WTC11 (cell line): ENCODE measurements around the gene DERA. TPM values are rescaled to one million over a fixed set of nuclear protein-coding genes. Genes with fewer than 3 reads are reported as not detected.
A peak's percentile ranks its signal among the peaks of the same experiment; 100 is the strongest.

ENCODE experiments used
- ATAC-seq: fragments of 200-7000 bp; cut with Tn5 transposase; 2 replicates; pipeline ENCODE4 v1.10.0; 2021; ENCODE audit warnings: mild to moderate bottlenecking, moderate library complexity
- CTCF ChIA-PET: fragments of 300-600 bp; sonication (Branson Sonifier 250); formaldehyde crosslinking; loops from one replicate; lab custom pipeline; 2021; ENCODE audit warnings: antibody characterized with exemption; lab: Charles Lee
- POLR2A ChIA-PET: fragments of 350-600 bp; sonication (Branson Sonifier 250); formaldehyde crosslinking; loops from one replicate; lab custom pipeline; 2021; ENCODE audit warnings: antibody characterized with exemption; lab: Charles Lee
- DNase-seq: peaks from one replicate; pipeline ENCODE4 v3.0.0; 2021; ENCODE audit warnings: low spot score
- H3K27ac Mint-ChIP-seq: 2 replicates; pipeline ENCODE4 v1.8.0; 2021; ENCODE audit warnings: mixed read lengths
- H3K27me3 Mint-ChIP-seq: 2 replicates; pipeline ENCODE4 v1.8.0; 2021; ENCODE audit warnings: low read depth, mild to moderate bottlenecking, moderate library complexity, mixed read lengths
- H3K36me3 Mint-ChIP-seq: 2 replicates; pipeline ENCODE4 v1.8.0; 2021; ENCODE audit warnings: mixed read lengths
- H3K4me1 Mint-ChIP-seq: 2 replicates; pipeline ENCODE4 v1.8.0; 2022; ENCODE audit warnings: mixed read lengths
- H3K4me3 Mint-ChIP-seq: 2 replicates; pipeline ENCODE4 v1.8.0; 2021; ENCODE audit warnings: mild to moderate bottlenecking, moderate library complexity, mixed read lengths
- H3K9me3 Mint-ChIP-seq: 2 replicates; pipeline ENCODE4 v1.8.0; 2021; ENCODE audit warnings: mixed read lengths
- ESRRA ChIP-seq: sonication (generic); formaldehyde crosslinking; IDR thresholded peaks from 2 replicates; pipeline ENCODE4 v1.8.1; 2022; ENCODE audit warnings: mild to moderate bottlenecking, missing genetic modification reagents, borderline replicate concordance
- GTF2I ChIP-seq: fragments of 250-450 bp; sonication (Bioruptor Pico); conservative IDR thresholded peaks from 2 replicates; pipeline ENCODE4 v1.4.0; 2021; ENCODE audit warnings: mild to moderate bottlenecking
- OVOL2 ChIP-seq: fragments of 250-450 bp; sonication (Bioruptor Pico); IDR thresholded peaks from 2 replicates; pipeline ENCODE4 v1.9.0; 2021; ENCODE audit warnings: mild to moderate bottlenecking, borderline replicate concordance
- TCF7 ChIP-seq: sonication (generic); formaldehyde crosslinking; IDR thresholded peaks from 2 replicates; pipeline ENCODE4 v1.8.0; 2022; ENCODE audit warnings: mild to moderate bottlenecking, low read depth, missing genetic modification reagents, moderate library complexity
- TP53 ChIP-seq: sonication (generic); formaldehyde crosslinking; IDR thresholded peaks from 2 replicates; pipeline ENCODE4 v1.8.1; 2023; ENCODE audit warnings: mild to moderate bottlenecking, missing genetic modification reagents
- ZNF317 ChIP-seq: sonication (generic); formaldehyde crosslinking; IDR thresholded peaks from 2 replicates; pipeline ENCODE4 v1.8.1; 2023; ENCODE audit warnings: low read depth, mild to moderate bottlenecking, moderate library complexity, missing genetic modification reagents, borderline replicate concordance
- ZNF396 ChIP-seq: fragments of 250-450 bp; sonication (Bioruptor Pico); IDR thresholded peaks from 2 replicates; pipeline ENCODE4 v1.8.0; 2021; ENCODE audit warnings: mild to moderate bottlenecking, moderate library complexity, borderline replicate concordance
- ZNF416 ChIP-seq: fragments of 250-450 bp; sonication (Bioruptor Pico); IDR thresholded peaks from 2 replicates; pipeline ENCODE4 v1.9.0; 2021; ENCODE audit warnings: mild to moderate bottlenecking, inconsistent platforms
- ZNF671 ChIP-seq: fragments of 250-450 bp; sonication (Bioruptor Pico); IDR thresholded peaks from 2 replicates; pipeline ENCODE4 v1.8.0; 2021; ENCODE audit warnings: mild to moderate bottlenecking
- total RNA-seq: library from RNA; stranded (reverse); gene quantifications from 3 replicates; pipeline ENCODE4 v1.2.3, GENCODE V29; 2021
- TF ChIP-seq, protein P1 (sequence below): sonication (generic); formaldehyde crosslinking; IDR thresholded peaks from 2 replicates; pipeline ENCODE4 v1.8.1; 2023; ENCODE audit warnings: mild to moderate bottlenecking, moderate library complexity, missing genetic modification reagents
- TF ChIP-seq, protein P2 (sequence below): fragments of 250-450 bp; sonication (Bioruptor Pico); IDR thresholded peaks from 2 replicates; pipeline ENCODE4 v2.1.2; 2022; ENCODE audit warnings: mild to moderate bottlenecking, moderate library complexity
- TF ChIP-seq, protein P3 (sequence below): sonication (generic); formaldehyde crosslinking; IDR thresholded peaks from 2 replicates; pipeline ENCODE4 v1.8.0; 2022; ENCODE audit warnings: missing genetic modification reagents

Gene DERA
- total RNA-seq, 1 experiment from 2014 or later = 22.4 TPM

DNA sequence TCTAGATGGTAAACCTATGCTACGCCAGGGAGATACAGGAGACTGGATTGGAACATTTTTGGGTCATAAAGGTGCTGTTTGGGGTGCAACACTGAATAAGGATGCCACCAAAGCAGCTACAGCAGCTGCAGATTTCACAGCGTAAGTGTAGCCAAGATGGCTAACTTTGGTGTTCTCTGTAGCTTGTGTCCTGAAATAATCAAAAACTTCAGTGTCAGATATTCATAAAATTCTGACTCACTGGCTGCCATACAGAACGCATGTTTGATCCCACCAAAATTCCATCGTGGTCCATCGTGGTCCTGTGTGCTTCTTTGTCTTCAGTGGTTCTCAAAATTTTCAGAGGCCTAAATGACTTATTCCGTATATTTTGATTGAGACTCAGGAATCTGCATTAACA lies 27.6 kb upstream of the DERA start:
- H3K27ac Mint-ChIP-seq = peak overlapping the region; percentile 98

DNA sequence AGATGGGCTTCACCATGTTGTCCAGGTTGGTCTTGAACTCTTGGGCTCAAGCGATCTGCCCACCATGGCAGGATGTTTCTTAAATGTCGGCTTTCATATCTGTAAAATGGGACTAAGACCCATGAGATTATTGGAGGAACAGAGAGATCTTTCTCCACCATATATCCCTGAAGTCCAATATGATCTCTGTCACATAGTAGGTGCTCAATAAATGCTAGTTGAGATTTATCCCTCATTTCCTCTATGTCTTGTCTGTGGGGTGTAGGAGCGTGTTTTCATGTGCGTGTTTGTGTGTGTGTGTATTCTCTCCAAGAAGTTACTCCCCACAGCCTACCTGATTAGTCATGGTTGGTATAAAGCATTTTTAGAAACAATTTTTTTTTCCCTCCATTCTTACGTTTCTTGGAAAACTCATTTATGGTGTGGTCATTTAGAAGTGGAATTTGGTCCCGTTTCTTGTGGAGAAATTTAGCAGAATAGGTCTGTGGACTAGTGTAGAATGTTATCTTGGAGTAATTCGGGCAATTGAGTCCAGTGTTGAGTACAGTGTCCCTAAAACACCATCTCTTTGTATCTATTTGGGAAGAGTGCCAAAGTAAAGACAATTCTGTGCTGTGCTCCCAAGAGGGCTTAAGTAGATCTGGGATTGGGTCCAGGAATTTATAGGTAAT lies 24.6 kb upstream of the DERA start:
- TF ChIP-seq, protein P1, sequence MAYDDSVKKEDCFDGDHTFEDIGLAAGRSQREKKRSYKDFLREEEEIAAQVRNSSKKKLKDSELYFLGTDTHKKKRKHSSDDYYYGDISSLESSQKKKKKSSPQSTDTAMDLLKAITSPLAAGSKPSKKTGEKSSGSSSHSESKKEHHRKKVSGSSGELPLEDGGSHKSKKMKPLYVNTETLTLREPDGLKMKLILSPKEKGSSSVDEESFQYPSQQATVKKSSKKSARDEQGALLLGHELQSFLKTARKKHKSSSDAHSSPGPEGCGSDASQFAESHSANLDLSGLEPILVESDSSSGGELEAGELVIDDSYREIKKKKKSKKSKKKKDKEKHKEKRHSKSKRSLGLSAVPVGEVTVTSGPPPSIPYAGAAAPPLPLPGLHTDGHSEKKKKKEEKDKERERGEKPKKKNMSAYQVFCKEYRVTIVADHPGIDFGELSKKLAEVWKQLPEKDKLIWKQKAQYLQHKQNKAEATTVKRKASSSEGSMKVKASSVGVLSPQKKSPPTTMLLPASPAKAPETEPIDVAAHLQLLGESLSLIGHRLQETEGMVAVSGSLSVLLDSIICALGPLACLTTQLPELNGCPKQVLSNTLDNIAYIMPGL (CRISPR knock-in tag) = no peak
- TF ChIP-seq ZNF671 (CRISPR knock-in tag) (no peak), TP53 (no peak), TCF7 (CRISPR knock-in tag) (no peak), ZNF396 (CRISPR knock-in tag) (no peak), ZNF416 (no peak), OVOL2 (CRISPR knock-in tag) (no peak), GTF2I (CRISPR knock-in tag) (no peak), ZNF317 (CRISPR knock-in tag) (no peak)
- TF ChIP-seq, protein P2, sequence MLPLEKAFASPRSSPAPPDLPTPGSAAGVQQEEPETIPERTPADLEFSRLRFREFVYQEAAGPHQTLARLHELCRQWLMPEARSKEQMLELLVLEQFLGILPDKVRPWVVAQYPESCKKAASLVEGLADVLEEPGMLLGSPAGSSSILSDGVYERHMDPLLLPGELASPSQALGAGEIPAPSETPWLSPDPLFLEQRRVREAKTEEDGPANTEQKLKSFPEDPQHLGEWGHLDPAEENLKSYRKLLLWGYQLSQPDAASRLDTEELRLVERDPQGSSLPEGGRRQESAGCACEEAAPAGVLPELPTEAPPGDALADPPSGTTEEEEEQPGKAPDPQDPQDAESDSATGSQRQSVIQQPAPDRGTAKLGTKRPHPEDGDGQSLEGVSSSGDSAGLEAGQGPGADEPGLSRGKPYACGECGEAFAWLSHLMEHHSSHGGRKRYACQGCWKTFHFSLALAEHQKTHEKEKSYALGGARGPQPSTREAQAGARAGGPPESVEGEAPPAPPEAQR (CRISPR knock-in tag) = no peak
- TF ChIP-seq, protein P3, sequence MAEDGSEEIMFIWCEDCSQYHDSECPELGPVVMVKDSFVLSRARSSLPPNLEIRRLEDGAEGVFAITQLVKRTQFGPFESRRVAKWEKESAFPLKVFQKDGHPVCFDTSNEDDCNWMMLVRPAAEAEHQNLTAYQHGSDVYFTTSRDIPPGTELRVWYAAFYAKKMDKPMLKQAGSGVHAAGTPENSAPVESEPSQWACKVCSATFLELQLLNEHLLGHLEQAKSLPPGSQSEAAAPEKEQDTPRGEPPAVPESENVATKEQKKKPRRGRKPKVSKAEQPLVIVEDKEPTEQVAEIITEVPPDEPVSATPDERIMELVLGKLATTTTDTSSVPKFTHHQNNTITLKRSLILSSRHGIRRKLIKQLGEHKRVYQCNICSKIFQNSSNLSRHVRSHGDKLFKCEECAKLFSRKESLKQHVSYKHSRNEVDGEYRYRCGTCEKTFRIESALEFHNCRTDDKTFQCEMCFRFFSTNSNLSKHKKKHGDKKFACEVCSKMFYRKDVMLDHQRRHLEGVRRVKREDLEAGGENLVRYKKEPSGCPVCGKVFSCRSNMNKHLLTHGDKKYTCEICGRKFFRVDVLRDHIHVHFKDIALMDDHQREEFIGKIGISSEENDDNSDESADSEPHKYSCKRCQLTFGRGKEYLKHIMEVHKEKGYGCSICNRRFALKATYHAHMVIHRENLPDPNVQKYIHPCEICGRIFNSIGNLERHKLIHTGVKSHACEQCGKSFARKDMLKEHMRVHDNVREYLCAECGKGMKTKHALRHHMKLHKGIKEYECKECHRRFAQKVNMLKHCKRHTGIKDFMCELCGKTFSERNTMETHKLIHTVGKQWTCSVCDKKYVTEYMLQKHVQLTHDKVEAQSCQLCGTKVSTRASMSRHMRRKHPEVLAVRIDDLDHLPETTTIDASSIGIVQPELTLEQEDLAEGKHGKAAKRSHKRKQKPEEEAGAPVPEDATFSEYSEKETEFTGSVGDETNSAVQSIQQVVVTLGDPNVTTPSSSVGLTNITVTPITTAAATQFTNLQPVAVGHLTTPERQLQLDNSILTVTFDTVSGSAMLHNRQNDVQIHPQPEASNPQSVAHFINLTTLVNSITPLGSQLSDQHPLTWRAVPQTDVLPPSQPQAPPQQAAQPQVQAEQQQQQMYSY (CRISPR knock-in tag) = no peak
- POLR2A ChIA-PET = no interaction called here
- peaks cover 27% of the 10 kb centered on the region for H3K4me1 Mint-ChIP-seq
- no peak overlapping the region for H3K4me3 Mint-ChIP-seq
- 0 out of 2 replicates have a peak overlapping the region, but pooled peaks have one; percentile 37 for H3K27ac Mint-ChIP-seq
- no peaks in the 10 kb centered on the region for H3K27me3 Mint-ChIP-seq
- ATAC-seq = no peak
- DNase-seq = no peak
- no peaks in the 10 kb centered on the region for H3K9me3 Mint-ChIP-seq
- peaks cover 48% of the 10 kb centered on the region for H3K36me3 Mint-ChIP-seq
- CTCF ChIA-PET = interaction anchor here (1.2 kb wide), 1 partner anchor 28 kb away, joined by 5 read pairs; no protein-coding TSS in a partner anchor

More for the DNA sequence above, 27.6 kb upstream of the DERA start:
- ChIA-PET POLR2A (interaction anchor here (1.4 kb wide), 1 partner anchor 28 kb away, joined by 5 read pairs; the partner anchor contains the start of gene DERA), CTCF (interaction anchor here (1.4 to 2.3 kb wide), 3 partner anchors 16 to 26 kb away, joined by 3 to 10 read pairs (median 5); no protein-coding TSS in a partner anchor)
- TF ChIP-seq ESRRA (CRISPR knock-in tag) = no peak
- TF ChIP-seq, protein P1 (CRISPR knock-in tag) = 0 out of 2 replicates have a peak, but pooled peaks have one; percentile 0
- Mint-ChIP-seq H3K27me3 (no peaks in the 10 kb centered on the region), H3K9me3 (no peaks in the 10 kb centered on the region), H3K4me1 (peaks cover 31% of the 10 kb centered on the region), H3K36me3 (peaks cover 36% of the 10 kb centered on the region), H3K4me3 (peak overlapping the region; percentile 94)
- no peak for ATAC-seq
- no peak for DNase-seq
